GM10266 (cell line): ENCODE measurements around the gene SNAP47.

Experiments
- DNase-seq: peaks from one replicate; pipeline ENCODE4 v3.0.0; 2012; ENCODE audit errors: extremely low spot score
- CTCF ChIP-seq: IDR thresholded peaks from 2 replicates; pipeline ENCODE4 v1.5.1; 2012; ENCODE audit warnings: mild to moderate bottlenecking, low read depth; ENCODE audit not compliant: control insufficient read depth, insufficient read depth; ENCODE audit errors: missing control alignments

SNAP47 gene

GRCh38 chr1:227776331-227776771 lies 41.1 kb downstream of the SNAP47 start:
- TF ChIP-seq CTCF = no peak
- no peak for DNase-seq

- no peak for DNase-seq
- no peak for TF ChIP-seq CTCF
Measured at GRCh38 chr1:227777156-227777555, 41.9 kb downstream of the SNAP47 start.

- DNase-seq = no peak
- no peak for TF ChIP-seq CTCF
Measured at GRCh38 chr1:227777646-227778045, 42.4 kb downstream of the SNAP47 start.

GRCh38 chr1:227778401-227778947 lies 43.2 kb downstream of the SNAP47 start:
- no peak for TF ChIP-seq CTCF
- DNase-seq = no peak

- no peak for DNase-seq
- no peak for TF ChIP-seq CTCF
Measured at GRCh38 chr1:227779021-227779441, 43.8 kb downstream of the SNAP47 start.

- DNase-seq = no peak
- no peak for TF ChIP-seq CTCF
Measured at GRCh38 chr1:227779685-227780084, 44.5 kb downstream of the SNAP47 start.

GRCh38 chr1:227780101-227781044 lies 45.1 kb downstream of the SNAP47 start:
- TF ChIP-seq CTCF = no peak

More at GRCh38 chr1:227780101-227781044, 45.1 kb downstream of the SNAP47 start:
- DNase-seq = no peak
